Fibroblast of the aortic adventitia (primary cell): Measurements from ENCODE around the gene CPEB1. TPM values are rescaled to one million over a fixed set of nuclear protein-coding genes. Genes with fewer than 3 reads are reported as not detected.
A peak's percentile ranks its signal among the peaks of the same experiment; 100 is the strongest.
"Not testable (repeated sequence)": the region's sequence is repeated elsewhere in the genome, so short reads cannot be mapped to it uniquely, and the experiment has no call there.

Experiments used
- DNase-seq: peaks from one replicate; pipeline ENCODE4 v3.0.0-alpha.2; 2010; ENCODE audit warnings: low read depth
- H3K4me3 ChIP-seq: 2 replicates; pipeline ENCODE4 v1.5.1; 2011; ENCODE audit warnings: low read depth, mild to moderate bottlenecking, control low read depth, low read length, moderate library complexity
- CTCF ChIP-seq: IDR thresholded peaks from 2 replicates; pipeline ENCODE4 v1.5.1; 2011; ENCODE audit warnings: mild to moderate bottlenecking, low read length, control low read depth, inconsistent platforms; ENCODE audit not compliant: insufficient read depth
- total RNA-seq: library from RNA; depleted of rRNA; stranded (reverse); fragments of >200 nt; gene quantifications from 2 replicates; pipeline ENCODE4 v1.2.3, GENCODE V29; 2012; ENCODE audit warnings: low replicate concordance

The CPEB1 gene
- total RNA-seq, 1 donor: 40.9 TPM

DNA sequence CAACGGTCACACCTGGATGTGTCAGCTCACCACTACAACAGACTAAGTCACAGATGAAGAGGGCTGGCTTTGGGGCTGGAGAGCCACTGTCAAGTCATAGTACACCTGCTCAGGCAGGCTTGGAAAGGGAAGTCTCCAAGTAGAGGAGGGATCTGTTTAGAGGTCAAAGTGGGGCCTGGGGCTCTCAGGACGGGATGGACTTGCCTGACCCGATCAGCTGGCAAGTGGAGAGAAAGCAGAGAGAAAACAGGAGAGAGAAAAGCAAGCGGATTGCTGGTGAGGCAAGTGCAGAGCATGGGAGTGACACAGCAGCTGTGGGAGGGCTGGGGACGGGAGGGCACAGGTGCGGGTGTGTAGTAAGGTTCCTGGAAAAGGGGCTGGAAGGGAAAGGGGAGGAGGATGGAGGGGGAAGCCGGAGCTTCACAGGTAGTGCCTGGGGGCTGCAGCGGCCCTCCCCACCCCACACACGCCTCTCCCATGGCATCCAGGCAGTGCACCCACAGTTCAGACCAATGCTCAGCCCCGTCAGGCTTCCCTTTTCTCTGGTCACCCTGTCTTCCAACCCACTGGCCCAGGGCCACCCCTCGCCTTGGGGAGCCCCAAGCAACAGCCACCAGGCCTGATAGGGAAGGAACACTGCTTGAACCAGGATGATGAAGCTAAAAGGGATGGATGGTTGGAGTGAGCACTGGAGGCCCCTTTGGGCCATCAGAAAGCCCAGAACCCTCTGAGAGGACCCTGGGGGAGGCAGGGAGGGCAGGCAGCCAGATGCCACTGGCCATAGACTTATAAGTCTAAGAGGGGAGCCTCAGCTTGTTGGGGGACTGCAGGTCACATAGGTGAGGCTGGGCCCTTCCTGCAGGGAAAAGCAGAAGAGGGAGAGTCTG is 115.4 kb downstream of the CPEB1 start:
- H3K4me3 ChIP-seq: no peak overlapping the region
- DNase-seq: no peak
- TF ChIP-seq CTCF: no peak

GRCh38 chr15:82530606-82531379 is 116.4 kb downstream of the CPEB1 start:
- peak; percentile 59 for DNase-seq
- peak overlapping the region; percentile 22 for H3K4me3 ChIP-seq
- TF ChIP-seq CTCF: peak; percentile 83

- H3K4me3 ChIP-seq: no peak overlapping the region
- TF ChIP-seq CTCF: no peak
- no peak for DNase-seq
Observed at GRCh38 chr15:82530006-82530405, 117.2 kb downstream of the CPEB1 start.

- not testable (repeated sequence) for H3K4me3 ChIP-seq
Observed at GRCh38 chr15:82513587-82513986, 133.6 kb downstream of the CPEB1 start.

DNA sequence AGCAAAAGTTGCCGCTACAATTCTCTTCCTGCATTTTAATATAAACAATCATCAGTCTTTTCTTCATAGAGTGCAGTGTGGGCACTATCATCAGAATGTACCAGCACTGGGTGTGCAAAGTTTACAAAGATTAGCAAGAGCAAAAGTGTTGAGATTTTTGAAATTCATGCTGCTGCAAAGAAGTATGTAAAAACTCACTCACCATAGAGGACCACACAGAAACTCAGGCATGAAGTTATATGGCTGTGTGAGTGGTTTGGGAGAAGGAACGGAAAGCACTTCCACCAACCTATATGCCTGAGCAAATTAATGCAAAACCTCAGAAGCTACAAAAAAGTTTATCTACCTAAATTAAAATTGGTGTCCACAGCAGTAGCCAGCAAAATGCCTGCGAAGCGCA is 139.5 kb downstream of the CPEB1 start:
- not testable (repeated sequence) for H3K4me3 ChIP-seq, DNase-seq

More at GRCh38 chr15:82513587-82513986, 133.6 kb downstream of the CPEB1 start:
- not testable (repeated sequence) for DNase-seq

- not testable (repeated sequence) for DNase-seq, H3K4me3 ChIP-seq
Observed at GRCh38 chr15:82507087-82507486, 140.1 kb downstream of the CPEB1 start.

DNA sequence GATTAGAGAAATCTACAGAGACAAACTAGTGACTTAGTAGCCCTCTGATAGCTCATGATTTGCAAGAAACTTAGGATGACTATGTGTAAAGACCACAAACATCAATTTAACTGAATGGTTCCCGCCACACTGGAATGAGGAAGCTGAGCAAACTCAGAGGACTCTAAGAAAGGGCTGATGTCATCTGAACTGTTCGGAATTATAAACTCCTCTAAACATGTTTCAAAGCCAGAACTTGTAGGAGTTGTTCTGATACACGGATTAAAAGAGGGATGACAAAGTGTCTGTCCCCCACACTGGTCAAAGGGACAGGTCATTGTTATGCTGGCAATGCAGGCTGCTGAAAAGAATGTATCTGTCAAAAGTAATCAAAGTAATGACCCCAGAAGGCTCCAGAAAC is 141.3 kb downstream of the CPEB1 start:
- not testable (repeated sequence) for DNase-seq, H3K4me3 ChIP-seq

DNA sequence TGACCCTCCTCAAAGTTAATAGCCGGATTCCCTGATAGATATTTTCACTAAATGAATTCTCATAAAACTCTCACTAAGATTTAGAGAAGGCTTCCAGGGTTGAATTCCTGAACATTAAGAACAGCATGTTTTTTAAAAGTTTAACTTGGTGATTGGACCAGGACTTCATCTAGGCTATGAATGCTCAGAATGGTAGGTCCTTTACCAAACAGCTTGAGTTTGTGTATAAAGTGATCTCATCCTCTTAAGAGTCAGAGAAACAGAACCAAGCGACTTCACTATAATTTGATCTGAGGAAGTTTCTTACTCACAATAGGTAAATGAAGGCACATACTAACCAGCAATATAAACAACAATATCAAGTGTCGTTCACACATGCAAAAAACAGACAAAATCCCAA is 143.1 kb downstream of the CPEB1 start:
- H3K4me3 ChIP-seq, DNase-seq: not testable (repeated sequence)

DNA sequence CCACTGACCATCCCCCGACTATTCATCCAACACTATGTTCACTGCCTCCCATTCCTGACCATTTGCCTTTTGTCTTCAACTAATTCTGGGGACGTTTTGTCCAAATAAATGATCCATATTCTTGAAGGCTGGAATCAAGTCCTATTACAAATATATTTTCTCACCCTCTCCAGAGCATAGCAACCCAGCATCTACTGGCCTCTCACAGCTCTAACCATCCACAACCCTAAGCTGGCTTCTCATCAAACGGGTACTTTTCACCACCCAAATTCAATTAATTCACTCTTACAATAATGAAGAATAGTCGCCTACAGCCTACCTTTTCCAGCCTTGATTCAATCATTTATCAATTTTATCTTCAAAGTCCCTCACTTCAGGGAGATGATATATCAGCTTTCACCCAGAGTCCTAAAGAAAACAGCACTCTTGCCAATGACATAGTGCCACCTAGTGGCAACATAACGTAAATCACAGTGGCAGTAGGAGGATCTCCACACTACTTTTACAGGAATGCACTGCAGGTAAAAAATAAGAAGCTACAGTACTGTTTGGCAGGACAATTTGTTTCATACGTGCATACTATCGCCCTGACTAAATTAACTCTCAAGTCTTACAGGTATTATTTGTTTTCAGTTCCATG is 144.3 kb downstream of the CPEB1 start:
- DNase-seq, H3K4me3 ChIP-seq: not testable (repeated sequence)
- peak; percentile 17 for TF ChIP-seq CTCF

- not testable (repeated sequence) for H3K4me3 ChIP-seq, DNase-seq
Observed at GRCh38 chr15:82500772-82501171, 146.4 kb downstream of the CPEB1 start.

- H3K4me3 ChIP-seq, DNase-seq: not testable (repeated sequence)
Observed at GRCh38 chr15:82497978-82498377, 149.2 kb downstream of the CPEB1 start.
